GM21723 (cell line): ENCODE measurements around the gene ABHD15.
"Not testable (repeated sequence)": the region's sequence is repeated elsewhere in the genome, so short reads cannot be mapped to it uniquely, and the experiment has no call there.

Experiments
- ATAC-seq: cut with Tn5 transposase; IDR thresholded peaks from one replicate; pipeline ENCODE4 v1.9.1; 2021; ENCODE audit warnings: mild to moderate bottlenecking, moderate library complexity; ENCODE audit not compliant: unreplicated experiment

Gene ABHD15

GRCh38 chr17:29571883-29572681 lies 5.2 kb upstream of the ABHD15 start:
- no peak for ATAC-seq

GRCh38 chr17:29571486-29571882 lies 4.6 kb upstream of the ABHD15 start:
- no peak for ATAC-seq

GRCh38 chr17:29570521-29570920 lies 3.7 kb upstream of the ABHD15 start:
- no peak for ATAC-seq

- ATAC-seq, result no peak
Observed at GRCh38 chr17:29569245-29569950, 2.6 kb upstream of the ABHD15 start.

GRCh38 chr17:29568331-29569244 lies 1.8 kb upstream of the ABHD15 start, which contains the start of gene TP53I13:
TSS of gene TP53I13 (plus strand) at chr17:29568701. CDS start at chr17:29568759, 58 bp downstream.
- ATAC-seq, result peak; percentile 39

GRCh38 chr17:29567554-29568330 lies 905 bp upstream of the ABHD15 start:
- peak; percentile 54 for ATAC-seq

- ATAC-seq, result peak; percentile 20
Observed at GRCh38 chr17:29567304-29567553, 392 bp upstream of the ABHD15 start.

- peak; percentile 28 for ATAC-seq
Observed at GRCh38 chr17:29565643-29566472, 979 bp downstream of the ABHD15 start.

- ATAC-seq, result no peak
Observed at GRCh38 chr17:29563816-29564215, 3.0 kb downstream of the ABHD15 start.

- no peak for ATAC-seq
Observed at GRCh38 chr17:29562615-29563014, 4.2 kb downstream of the ABHD15 start.

GRCh38 chr17:29561554-29562517 lies 5.0 kb downstream of the ABHD15 start:
- ATAC-seq, result no peak

GRCh38 chr17:29560316-29560715 lies 6.5 kb downstream of the ABHD15 start:
- peak; percentile 46 for ATAC-seq

- no peak for ATAC-seq
Observed at GRCh38 chr17:29559640-29560039, 7.2 kb downstream of the ABHD15 start.

GRCh38 chr17:29558139-29558538 lies 8.7 kb downstream of the ABHD15 start:
- not testable (repeated sequence) for ATAC-seq

GRCh38 chr17:29557739-29558116 lies 9.1 kb downstream of the ABHD15 start:
- no peak for ATAC-seq

GRCh38 chr17:29557085-29557738 lies 9.6 kb downstream of the ABHD15 start:
- no peak for ATAC-seq

- ATAC-seq, result no peak
Observed at GRCh38 chr17:29555840-29556239, 11.0 kb downstream of the ABHD15 start.
